Breast epithelium (tissue), 3 donors: ENCODE results near the gene NNMT.

Experiments
- POLR2AphosphoS5 ChIP-seq, 3 donors: sonication (generic); formaldehyde crosslinking; IDR thresholded peaks; one replicate each; pipeline ENCODE4 v1.6.1; 2017; ENCODE audit warnings: antibody characterized with exemption in 3 of 3
- TF ChIP-seq, protein P1 (sequence below), 3 donors: fragments of 450-650 bp; IDR thresholded peaks; one replicate each; pipeline ENCODE4 v1.5.1; 2016 to 2017; ENCODE audit warnings: antibody characterized with exemption in 3 of 3, mild to moderate bottlenecking in 3 of 3, moderate library complexity in 3 of 3

DNA sequence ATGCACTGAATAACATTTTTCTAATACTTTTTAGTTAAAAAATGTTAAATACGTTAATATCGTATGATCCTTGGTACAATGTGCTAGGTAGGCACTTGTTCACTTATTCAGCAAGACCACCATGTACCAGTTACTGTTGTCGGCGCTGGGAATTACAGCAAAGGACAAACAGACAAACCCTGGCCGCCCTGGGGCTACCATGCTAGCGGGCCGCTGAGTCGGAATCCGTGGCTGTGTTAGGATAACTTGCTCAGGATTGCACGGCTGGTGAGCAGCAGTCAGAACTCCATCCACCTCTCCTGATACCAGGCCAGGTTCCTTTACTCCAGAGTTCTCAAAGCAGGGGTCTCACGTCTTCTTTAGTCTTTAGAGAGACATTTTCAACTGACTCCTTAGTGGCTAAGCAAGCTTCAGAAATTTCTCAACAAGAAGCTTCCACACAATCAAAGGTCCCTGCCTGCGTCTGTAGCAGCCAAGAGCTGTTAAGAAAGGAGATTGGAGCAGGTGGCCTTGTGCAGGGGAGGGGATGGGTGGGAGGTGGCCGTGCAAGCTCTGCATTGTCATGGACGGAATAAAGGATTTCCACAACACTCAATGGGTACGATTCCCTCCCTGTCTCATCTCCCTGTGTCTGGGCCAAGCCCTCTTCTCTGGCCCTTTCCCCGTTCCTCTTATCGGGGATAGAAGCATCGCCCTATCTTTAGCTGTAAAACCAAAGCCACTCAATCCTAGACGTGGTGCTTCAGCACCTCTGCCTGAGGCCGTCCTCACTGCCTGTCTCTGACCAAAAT is 39.8 kb upstream of the NNMT start:
- TF ChIP-seq, protein P1, sequence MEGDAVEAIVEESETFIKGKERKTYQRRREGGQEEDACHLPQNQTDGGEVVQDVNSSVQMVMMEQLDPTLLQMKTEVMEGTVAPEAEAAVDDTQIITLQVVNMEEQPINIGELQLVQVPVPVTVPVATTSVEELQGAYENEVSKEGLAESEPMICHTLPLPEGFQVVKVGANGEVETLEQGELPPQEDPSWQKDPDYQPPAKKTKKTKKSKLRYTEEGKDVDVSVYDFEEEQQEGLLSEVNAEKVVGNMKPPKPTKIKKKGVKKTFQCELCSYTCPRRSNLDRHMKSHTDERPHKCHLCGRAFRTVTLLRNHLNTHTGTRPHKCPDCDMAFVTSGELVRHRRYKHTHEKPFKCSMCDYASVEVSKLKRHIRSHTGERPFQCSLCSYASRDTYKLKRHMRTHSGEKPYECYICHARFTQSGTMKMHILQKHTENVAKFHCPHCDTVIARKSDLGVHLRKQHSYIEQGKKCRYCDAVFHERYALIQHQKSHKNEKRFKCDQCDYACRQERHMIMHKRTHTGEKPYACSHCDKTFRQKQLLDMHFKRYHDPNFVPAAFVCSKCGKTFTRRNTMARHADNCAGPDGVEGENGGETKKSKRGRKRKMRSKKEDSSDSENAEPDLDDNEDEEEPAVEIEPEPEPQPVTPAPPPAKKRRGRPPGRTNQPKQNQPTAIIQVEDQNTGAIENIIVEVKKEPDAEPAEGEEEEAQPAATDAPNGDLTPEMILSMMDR (IDR thresholded peaks at IDR 0.05): no peak
- TF ChIP-seq POLR2AphosphoS5 (IDR thresholded peaks at IDR 0.05): peak in 1 of 3 donors; percentile 13
